ENCODE measurements around the gene TPSB2.
"Not testable (repeated sequence)": the region's sequence is repeated elsewhere in the genome, so short reads cannot be mapped to it uniquely, and the experiment has no call there.

Gene TPSB2

DNA sequence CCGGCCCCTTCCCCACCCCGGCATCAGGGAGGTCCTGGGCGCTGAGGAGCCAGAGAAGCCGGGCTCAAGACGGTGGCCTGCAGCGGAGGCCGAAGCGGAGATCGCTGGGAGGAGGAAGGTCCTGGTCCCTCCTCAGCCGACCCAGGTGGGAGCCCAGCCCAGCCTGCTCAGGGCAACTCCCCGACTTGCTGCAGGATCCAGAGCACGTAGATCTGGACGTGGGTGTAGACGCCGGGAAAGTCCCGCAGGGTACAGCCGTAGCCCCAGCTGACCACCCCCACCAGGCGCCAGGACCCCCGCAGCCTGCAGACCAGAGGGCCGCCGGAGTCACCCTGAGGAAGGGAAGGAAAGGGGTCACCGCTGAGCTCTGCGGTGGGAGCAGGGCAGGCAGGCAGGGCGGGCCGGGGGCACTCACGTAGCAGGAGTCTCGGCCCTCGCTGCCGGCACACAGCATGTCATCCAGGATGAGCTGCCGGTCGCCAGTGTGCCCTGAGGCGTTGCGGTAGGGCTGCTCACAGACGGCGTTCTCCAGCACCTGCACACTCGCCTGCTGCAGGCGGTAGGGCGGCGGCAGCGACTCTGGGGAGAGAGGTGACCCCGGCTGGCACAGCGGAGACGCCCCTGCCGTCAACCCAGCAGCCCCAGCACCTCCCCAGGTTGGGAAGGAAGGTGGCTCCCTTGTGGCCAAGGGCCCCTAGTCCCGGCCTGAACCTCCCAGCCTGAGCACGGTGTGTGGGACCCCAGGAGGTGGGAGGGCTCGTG lies 31.3 kb upstream of the TPSB2 start:
- DNase-seq (ENCODE audit: low read depth): no peak

DNA sequence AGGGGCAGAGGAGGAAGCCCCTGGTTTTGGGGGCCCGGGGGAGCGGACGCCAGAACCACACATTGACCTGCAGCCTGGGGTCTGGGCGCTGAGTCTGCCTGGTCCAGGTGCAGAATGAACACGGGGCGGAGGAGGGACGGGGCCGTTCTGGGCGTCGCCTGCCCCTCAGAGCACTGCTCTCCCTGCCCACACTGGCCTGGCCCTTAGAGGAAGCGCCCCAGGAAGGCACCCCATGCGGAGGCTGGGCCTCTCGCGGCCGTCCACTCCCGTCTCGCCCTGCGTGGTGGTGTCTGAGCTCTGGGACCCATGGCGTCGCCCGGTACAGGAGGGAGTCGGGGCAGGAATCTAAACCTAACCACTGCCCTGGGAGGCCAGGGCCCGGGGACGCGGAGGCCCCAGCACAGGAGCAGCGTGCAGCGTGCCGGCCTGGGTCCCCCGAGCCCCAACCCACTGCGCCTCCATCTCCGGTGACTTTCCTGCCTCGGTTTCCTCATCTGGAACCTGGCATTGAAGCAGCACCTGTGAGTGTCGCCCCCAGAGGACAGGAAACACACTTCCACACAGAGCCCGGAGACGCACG lies 30.2 kb upstream of the TPSB2 start:
- no peak for DNase-seq (ENCODE audit: low read depth)

DNA sequence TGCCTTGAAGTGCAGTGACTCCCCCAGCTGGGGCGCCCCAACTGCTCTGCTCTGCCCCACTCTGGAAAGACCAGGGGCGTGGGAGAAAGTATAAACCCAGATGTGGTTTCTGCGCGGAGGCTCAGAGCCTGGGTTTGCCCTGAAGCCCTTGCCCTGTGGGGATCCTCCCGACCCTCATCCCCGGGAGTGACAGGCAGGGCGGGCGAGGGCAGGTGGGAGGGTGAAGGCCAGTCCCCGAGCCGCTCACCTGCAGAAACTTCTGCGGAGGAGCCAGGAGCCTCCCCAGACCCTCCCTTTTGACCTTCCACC lies 29.7 kb upstream of the TPSB2 start:
- no peak for DNase-seq (ENCODE audit: low read depth)

DNA sequence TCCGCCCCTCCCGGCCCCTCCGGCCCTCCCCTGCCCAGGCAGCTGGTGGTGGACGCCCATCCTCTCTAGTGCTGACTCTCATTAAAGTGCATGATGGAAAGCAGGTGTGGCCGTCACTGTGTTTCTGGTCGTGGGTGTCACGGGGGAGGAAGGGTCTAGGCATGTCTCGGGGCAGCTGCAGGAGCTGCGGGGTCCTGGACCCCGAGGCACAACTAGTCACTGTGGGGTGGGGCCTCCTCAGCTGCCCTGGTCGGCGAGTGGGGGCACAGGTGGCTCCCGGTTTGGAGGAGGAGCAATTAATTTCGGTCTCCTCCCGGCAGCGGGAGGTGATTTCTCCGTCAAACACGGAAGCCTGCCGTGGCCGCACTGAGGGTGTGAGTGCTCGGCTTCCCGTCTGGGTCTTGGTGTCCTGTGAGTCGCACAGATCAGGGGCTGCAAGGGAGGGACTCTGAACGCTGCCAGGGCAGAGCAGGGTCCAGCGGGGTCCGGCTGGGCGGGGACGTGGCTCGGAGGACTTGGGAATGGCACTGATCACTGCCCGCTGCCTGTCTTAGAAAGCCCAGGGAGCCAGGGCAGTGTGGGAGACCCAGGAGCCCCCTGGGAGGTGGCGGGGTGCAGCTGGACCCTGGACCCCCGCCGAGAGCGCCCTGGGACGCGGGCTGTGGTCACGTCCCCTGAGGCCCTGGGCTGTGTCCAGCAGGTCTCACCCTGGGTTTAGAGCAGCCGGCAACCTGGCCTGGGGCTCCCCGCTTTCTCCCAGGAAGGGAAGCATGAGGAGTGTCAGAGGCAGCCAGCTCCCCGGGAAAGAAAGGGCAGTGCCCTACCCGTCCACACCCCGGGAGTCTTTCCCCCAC lies 29.1 kb upstream of the TPSB2 start:
- DNase-seq (ENCODE audit: low read depth): no peak

DNA sequence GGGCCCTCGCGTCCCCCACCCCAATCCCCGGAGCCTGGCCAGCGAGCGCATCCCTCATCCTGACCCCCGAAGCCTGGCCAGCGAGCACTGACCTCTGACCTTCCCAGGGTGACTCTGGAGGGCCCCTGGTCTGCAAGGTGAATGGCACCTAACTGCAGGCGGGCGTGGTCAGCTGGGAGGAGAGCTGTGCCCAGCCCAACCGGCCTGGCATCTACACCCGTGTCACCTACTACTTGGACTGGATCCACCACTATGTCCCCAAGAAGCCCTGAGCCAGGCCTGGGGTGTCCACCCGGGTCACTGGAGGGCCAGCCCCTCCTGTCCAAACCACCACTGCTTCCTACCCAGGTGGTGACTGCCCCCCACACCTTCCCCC lies 28.2 kb upstream of the TPSB2 start:
- DNase-seq (ENCODE audit: low read depth): no peak

DNA sequence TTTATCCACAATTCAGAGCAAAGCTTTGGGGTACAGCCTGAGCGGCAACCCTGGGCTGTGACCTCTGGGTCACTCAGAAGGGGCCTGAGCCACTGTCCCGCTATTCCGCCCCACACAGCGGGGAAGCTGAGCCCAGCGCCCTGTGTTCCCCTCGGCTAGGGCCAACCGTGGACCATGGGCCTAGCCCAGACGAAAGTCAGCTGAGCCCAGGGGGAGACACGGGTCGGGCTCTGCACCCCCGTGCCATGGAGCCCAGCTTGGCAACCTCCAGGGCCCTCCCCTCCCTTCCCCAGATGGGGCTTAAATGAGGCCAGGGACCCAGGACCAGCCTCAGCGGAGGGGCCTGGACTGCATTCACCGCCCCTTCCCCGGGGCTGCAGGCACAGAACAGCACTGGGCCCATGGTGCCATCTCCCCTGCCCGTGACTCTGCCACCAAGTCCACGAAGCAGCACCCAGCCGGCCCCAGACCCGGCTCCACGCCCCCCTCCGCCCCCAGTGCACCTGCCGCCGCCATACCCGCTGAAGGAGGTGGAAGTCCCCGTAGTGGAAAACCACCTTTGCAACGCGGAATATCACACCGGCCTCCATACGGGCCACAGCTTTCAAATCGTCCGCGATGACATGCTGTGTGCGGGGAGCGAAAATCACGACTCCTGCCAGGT lies 27.7 kb upstream of the TPSB2 start:
- DNase-seq (ENCODE audit: low read depth): no peak

DNA sequence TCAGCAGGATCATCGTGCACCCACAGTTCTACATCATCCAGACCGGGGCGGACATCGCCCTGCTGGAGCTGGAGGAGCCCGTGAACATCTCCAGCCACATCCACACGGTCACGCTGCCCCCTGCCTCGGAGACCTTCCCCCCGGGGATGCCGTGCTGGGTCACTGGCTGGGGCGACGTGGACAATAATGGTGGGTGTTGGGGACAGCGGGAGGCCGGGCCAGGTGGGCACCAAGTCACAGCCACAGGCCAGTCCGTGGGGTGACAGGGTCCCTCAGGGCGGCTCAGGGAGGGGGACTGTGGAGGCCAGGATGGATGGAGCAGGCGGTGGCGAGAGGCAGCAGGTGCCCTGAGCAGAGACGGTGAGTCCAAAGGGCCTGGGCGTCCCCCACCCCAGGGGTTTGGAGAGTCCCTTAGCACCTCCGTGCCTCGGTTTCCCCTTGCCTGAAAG lies 26.9 kb upstream of the TPSB2 start:
- no peak for DNase-seq (ENCODE audit: low read depth)

DNA sequence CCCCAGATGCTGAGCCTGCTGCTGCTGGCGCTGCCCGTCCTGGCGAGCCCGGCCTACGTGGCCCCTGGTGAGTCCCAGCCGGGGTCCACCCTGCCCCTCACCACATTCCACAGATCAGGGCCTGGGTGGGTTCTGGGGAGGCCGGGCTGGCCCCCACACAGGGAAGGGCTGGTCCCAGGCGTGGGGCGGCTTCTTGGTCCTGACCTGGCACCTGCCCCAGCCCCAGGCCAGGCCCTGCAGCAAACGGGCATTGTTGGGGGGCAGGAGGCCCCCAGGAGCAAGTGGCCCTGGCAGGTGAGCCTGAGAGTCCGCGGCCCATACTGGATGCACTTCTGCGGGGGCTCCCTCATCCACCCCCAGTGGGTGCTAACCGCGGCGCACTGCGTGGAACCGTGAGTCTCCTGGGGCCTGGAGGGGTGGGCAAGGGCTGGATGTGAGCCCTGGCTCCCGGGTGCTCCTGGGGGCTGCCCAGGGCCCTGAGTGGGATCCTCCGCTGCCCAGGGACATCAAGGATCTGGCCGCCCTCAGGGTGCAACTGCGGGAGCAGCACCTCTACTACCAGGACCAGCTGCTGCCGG lies 26.4 kb upstream of the TPSB2 start:
- DNase-seq (ENCODE audit: low read depth): not testable (repeated sequence)

DNA sequence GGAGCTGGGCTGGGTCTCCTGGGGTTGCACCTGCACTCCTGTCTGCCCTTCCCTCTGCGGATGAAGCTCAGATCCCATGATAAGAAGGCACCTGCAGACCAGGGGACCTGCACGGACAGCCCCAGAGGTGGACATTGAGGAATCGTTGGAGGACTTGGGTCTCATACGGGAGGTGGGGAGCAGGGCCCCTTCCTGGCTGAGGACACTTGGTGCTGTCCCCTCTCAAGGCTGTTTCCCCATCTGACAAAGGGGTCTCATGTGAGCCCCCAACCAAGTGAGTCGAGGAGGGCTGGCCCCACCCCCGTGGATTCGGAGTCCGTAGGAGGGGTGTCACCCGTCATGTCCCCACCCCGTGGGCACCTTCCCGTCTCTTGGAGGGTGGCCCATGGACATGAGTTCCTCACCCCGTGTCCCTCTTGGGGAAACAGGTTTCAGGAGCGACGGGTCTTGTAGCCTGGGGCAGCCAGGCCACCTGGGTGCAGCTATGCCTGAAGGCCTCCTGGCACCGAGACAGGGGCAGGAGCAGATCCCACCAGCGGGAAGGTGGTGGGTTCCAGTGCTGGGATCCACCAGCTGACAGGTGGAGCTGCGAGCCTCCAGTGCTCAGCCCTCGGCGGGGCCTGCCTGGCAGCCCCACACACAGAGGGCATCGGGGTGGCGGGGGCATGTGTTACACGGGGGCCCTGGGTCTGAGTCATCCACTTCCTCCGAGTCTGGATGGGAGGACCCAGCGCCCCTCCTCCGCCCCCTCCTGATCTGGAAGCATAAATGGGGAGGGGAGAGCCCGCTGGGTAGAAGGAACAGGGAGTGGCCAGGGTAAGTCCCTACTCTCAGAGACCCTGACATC lies 25.5 kb upstream of the TPSB2 start, which contains the start of gene TPSD1:
Gene TPSD1, plus strand, starts transcription at position 794 of the 847 bp plus-strand sequence. CDS start 212 bp downstream, outside the sequence.
- DNase-seq (ENCODE audit: low read depth): not testable (repeated sequence)

DNA sequence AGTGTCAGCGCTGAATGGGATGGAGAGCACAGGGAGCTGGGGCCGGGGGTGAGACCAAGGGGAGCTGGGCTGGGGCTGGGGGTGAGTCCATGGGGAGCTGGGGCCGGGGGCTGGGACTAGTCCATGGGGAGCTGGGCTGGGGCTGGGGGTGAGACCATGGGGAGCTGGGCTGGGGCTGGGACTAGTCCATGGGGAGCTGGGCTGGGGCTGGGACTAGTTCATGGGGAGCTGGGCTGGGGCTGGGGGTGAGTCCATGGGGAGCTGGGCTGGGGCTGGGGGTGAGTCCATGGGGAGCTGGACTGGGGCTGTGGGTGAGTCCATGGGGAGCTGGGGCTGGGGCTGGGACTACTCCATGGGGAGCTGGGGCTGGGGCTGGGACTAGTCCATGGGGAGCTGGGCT lies 24.8 kb upstream of the TPSB2 start:
- DNase-seq (ENCODE audit: low read depth): not testable (repeated sequence)

DNA sequence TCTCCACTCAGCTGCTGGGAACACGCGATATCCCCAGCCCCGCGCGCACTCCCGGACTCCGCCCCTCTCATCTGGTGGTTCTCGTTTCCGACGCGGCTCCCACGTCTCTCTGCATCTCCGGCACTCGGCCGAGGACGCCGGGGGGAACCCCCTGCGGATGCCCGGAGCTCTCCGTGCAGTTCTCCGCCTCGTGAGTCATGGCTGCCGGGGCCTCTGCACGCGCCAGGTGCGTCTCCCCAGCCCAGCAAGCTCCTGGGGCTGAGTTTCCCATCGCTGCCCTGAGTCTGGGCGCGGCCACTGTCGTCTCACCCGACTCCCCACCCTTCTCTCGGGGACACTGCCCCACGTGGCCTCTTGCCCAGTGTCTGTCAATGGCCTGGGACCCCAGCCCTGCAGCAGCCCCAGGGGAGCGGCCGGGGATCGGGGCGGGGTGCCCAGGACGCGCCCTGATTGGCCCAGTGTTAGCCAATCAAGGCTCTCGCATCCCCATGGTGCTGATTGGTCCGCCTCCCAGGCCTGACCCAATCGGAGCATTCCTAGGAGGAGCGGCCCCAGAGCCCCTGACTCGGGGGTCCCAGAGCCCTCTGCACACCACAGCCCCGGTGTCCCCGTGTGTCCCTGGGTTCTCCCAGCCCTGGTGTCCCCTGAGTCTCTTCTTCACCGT lies 23.8 kb upstream of the TPSB2 start:
- not testable (repeated sequence) for DNase-seq (ENCODE audit: low read depth)

DNA sequence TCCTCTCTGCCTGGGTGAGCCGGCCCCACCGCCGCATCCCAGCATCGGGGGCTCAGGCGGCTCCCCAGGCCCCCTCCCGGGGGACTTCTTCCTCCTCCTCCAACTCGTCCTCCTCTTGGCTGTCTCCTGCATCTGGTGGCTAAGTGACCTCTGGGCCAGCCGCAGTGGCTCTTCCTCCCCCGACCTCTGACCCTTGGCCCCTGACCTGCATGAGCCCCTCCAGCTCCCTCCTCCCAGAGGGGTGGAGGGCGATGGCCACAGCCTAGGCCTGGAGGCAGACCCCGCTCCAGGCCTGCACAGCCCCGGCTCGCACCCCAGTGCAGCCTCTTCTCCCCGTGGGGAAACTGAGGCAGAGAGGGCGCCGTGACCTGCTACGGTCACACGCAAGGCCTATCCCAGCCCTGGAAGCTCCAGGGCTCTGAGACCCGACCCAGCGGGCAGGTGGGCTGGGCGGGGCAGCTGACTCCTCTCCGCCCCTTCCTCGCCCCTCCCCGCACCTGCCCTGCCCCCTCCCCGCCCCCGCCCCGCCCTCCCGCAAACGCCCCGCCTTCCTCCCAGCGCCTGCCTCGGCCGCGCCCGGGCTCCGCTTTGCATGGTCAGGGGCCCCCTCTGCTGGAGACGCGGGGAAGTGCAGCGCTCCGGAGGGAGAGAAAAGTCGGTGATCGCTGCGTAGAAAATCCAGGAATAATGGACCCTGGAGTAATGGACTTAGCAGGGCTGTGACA lies 19.2 kb upstream of the TPSB2 start:
- not testable (repeated sequence) for DNase-seq (ENCODE audit: low read depth)

DNA sequence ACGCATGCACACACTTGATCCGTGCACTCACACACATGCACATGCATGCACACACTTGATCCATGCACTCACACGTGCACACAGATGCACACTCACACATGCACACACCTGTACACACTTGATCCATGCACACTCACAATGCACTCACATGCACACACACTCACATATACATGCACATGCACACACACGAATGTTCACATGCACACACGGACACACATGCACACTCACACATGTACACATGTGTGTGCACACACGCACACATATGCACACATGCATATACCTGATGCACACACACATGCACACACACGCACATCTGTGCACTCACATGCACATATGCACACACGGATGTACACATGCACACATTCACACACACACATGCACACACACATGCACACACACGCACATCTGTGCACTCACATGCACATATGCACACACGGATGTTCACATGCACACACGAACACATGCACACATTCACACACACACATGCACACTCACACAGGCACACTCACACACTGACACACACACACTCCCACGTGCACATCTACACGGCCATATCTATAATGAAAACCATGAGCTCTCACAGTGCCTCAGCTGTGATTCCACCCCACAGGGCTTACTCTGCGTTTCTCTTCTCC lies 18.0 kb upstream of the TPSB2 start:
- DNase-seq (ENCODE audit: low read depth): not testable (repeated sequence)

DNA sequence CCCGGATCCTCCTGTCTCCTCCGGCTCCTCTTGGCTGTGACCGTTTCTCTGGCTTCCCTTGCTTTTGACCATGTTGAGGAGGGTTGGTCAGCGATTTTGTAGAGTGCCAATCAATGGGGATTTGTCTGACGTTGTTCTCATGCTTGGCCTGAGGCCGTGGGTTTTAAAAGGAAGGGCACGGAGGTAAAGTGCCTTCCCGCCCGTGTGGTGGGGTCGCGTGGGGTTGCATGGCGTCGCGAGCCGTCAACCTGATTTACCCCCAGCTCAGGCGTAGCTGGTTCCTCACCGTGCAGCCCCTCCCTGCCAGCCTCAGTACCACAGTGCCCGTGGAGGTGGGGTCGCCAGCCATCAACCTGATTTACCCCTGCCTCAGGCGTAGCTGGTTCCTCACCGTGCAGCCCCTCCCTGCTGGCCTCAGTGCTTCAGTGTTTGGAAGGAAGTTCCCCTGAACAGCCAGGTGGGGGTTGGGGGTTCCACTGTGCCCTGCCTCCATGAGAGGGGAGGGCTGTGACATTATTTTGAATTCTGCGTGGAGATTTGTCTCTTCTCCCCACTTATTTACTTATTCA lies 15.6 kb upstream of the TPSB2 start:
- DNase-seq (ENCODE audit: low read depth): no peak

DNA sequence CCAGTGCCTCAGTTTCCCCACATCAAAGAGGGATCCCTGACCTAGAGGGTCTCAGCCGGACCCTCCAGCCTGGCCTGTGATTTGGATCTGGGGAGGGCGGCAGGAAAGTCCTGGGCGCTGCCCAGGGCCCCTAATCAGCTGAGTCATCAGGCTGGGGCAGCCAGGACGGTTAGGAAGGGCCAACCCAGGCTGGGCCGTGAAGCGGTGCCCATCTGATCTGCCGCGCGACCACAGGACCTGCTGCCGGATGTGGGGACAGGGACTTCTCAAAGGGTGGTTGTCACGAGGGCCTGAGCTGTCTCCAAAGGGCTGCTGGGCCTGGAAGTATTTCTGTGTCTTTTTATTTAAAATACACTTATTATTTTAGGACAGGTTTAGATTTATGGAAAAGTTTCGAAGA lies 14.9 kb upstream of the TPSB2 start:
- DNase-seq (ENCODE audit: low read depth): no peak

DNA sequence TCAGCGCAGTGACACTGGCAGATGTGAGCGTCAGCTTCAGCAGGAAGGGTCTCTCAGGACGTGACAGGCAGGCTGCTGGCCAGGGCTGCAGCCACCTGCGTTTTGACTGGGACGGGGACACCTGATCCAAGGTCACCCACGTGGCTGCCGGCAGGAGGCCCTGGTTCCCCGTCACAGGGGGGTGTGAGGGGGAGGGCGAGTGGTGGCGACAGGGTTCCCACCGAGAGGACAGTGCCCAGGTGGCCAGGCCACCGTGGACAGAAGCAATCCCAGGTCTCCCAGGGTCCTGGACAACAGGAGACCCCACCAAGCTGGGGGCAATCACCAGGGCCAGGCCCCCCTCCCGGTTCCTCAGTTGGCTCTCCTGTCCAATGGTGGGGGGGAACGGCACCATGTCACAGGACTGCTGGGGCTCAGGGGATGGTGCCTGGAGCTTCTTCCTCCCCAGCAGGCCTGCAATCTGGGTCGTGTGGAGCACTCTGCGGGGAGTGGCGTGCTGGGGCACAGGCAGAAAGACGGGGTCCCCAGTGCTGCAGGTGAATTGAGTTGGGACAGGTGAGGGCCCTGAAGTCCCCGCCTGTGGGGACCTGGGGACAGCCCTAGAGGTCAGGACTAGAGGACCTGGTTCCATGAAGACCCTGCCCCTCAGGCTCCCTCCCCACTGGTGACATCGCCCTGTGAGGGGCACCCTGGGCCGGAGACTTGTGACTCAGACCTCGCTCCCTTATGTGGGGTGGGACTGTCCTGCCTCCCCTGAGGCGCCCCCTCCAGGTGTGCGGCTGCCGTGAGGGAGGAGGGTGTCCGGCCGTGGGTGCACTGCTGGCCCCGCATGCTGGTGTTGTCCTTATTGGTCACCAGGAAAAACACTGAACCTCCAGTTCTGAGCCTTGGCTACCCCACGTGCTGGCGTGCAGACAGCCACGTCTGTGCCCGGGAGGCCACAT lies 14.2 kb upstream of the TPSB2 start:
- not testable (repeated sequence) for DNase-seq (ENCODE audit: low read depth)

DNA sequence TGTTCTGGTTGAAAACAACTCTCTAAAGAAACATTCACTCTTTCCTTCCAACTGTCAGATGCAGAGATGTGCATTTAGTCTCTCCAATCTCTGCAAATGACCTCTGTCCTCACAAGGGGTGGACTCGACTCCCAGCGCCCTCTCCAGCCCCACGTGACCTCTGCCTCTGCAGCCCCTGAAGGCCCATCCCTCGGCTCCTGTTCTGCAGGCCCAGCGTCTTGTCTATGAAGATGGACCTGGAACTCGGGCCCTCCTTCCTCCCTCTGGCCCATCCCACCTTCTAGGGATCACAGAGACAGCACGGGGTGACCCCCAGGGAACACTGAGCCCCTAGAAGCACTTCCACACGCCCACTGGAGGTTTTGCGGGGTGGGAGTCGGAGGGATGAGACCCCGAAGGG lies 13.4 kb upstream of the TPSB2 start:
- DNase-seq (ENCODE audit: low read depth): not testable (repeated sequence)

DNA sequence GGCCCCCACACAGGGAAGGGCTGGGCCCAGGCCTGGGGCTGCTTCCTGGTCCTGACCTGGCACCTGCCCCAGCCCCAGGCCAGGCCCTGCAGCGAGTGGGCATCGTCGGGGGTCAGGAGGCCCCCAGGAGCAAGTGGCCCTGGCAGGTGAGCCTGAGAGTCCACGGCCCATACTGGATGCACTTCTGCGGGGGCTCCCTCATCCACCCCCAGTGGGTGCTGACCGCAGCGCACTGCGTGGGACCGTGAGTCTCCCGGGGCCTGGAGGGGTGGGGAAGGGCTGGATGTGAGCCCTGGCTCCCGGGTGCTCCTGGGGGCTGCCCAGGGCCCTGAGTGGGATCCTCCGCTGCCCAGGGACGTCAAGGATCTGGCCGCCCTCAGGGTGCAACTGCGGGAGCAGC lies 11.1 kb upstream of the TPSB2 start:
- DNase-seq (ENCODE audit: low read depth): not testable (repeated sequence)

All from T-helper 22 cell (primary cell).